Measurements from ENCODE around the gene PRR13.

DNA sequence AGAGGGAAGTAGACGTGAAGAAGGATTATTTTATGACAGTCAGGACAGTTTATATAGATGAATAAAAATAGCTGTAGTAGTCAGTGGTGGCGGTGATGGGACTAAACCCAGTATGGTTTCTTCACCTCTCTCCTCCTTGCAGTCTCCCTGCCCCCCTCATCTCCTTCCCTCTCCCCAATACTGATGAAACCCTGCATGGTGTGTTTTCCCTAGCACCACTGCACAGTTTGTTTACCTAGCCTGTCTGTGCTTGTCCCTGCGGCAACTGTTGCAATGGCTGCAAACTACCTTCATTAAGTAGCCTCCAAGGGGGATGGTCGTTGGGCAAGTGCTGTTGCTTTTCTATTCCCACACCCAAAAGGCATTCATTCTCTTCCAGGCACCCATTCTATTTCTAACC, 25.1 kb downstream of the PRR13 start:
- TF ChIP-seq, protein P1, sequence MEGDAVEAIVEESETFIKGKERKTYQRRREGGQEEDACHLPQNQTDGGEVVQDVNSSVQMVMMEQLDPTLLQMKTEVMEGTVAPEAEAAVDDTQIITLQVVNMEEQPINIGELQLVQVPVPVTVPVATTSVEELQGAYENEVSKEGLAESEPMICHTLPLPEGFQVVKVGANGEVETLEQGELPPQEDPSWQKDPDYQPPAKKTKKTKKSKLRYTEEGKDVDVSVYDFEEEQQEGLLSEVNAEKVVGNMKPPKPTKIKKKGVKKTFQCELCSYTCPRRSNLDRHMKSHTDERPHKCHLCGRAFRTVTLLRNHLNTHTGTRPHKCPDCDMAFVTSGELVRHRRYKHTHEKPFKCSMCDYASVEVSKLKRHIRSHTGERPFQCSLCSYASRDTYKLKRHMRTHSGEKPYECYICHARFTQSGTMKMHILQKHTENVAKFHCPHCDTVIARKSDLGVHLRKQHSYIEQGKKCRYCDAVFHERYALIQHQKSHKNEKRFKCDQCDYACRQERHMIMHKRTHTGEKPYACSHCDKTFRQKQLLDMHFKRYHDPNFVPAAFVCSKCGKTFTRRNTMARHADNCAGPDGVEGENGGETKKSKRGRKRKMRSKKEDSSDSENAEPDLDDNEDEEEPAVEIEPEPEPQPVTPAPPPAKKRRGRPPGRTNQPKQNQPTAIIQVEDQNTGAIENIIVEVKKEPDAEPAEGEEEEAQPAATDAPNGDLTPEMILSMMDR (IDR thresholded peaks at IDR 0.05) = no peak
- TF ChIP-seq POLR2A (IDR thresholded peaks at IDR 0.05) (no peak), POLR2AphosphoS5 (IDR thresholded peaks at IDR 0.05) (no peak)
